Measurements from ENCODE around the gene R3HDM2.

DNA sequence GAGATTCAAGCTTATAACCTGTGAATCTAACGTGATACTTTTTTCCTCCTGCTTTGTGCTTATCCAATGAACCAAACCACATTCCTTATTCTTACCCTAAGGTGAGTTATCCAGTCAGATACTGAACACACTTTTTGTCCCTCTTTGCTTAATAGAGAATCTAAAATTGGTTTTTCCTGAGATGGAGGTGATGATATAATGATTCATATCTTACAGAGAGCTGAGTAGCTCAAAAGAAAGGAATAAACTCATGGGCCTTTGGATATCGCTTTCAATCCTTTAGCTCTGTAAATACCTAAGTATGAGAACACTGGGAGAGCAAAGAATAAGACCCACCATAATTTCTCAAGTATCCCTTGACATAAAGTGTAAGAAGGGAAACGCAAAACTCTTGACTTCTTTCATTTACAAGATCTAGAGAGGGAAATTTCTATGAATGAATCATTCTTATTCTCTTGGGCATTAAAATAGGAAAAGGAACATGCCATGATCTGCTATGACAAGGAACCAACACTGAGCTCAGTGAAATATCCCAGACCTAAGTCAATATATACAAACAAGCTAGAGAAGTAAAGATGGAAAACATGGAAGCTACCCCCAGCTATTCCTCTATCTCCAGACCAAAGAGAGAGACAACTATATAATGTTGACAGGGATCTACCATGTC is 98.1 kb downstream of the R3HDM2 start:
- TF ChIP-seq CTCF (IDR thresholded peaks at IDR 0.05; ENCODE audit: borderline replicate concordance, extremely low read depth, low read length, poor library complexity, severe bottlenecking) (no peak), EZH2 (IDR thresholded peaks at IDR 0.05; ENCODE audit: borderline replicate concordance, low read depth, low read length, severe bottlenecking) (no peak)
